SK-N-MC (cell line): Measurements from ENCODE around the gene STK32B.

Experiments used
- EZH2 ChIP-seq: fragments of 200-600 bp; sonication (generic); IDR thresholded peaks from one replicate; pipeline ENCODE4 v1.6.1; 2017; ENCODE audit warnings: antibody characterized with exemption
- FOXP2 ChIP-seq: optimal IDR thresholded peaks from 2 replicates; pipeline ENCODE3; 2011; ENCODE audit warnings: mild to moderate bottlenecking, moderate library complexity; ENCODE audit not compliant: insufficient read depth; ENCODE audit errors: extremely low read length, control extremely low read depth

- TF ChIP-seq EZH2 (no peak), FOXP2 (no peak)
Measured at GRCh38 chr4:5101571-5101970, 50.3 kb downstream of the STK32B start.
